Activated CD8-positive, alpha-beta memory T cell treated with anti-CD3 and anti-CD28 coated beads for 36 hours (primary cell): ENCODE measurements around the gene HNRNPM. TPM values are rescaled to one million over a fixed set of nuclear protein-coding genes. Genes with fewer than 3 reads are reported as not detected.
"Not testable (repeated sequence)": the region's sequence is repeated elsewhere in the genome, so short reads cannot be mapped to it uniquely, and the experiment has no call there.

Source experiments
- CTCF ChIA-PET: fragments of 350-600 bp; sonication (Branson Sonifier 250); formaldehyde crosslinking; loops from one replicate; lab custom pipeline; 2021; ENCODE audit warnings: antibody characterized with exemption; lab: Charles Lee
- POLR2A ChIA-PET: fragments of 350-600 bp; sonication (Branson Sonifier 250); formaldehyde crosslinking; loops from one replicate; lab custom pipeline; 2021; ENCODE audit warnings: antibody characterized with exemption; lab: Charles Lee
- total RNA-seq, 2 experiments: library from RNA; stranded (reverse); gene quantifications; one replicate each; pipeline ENCODE4 v1.2.3, GENCODE V29; 2021

The HNRNPM gene
- total RNA-seq, 2 experiments from 2014 or later = 330 to 334 TPM

GRCh38 chr19:8413629-8413995, 31.2 kb upstream of the HNRNPM start:
- POLR2A ChIA-PET = interaction anchor here (0.6 to 2.1 kb wide), 10 partner anchors 9 to 202 kb away, joined by 3 to 9 read pairs (median 4); partner anchors contain the start of genes HNRNPM and ZNF414
- CTCF ChIA-PET = interaction anchor here (0.5 to 3.8 kb wide), 13 partner anchors 9 to 167 kb away, joined by 3 to 22 read pairs (median 4); partner anchors contain the start of genes HNRNPM, MYO1F and ZNF414

GRCh38 chr19:8416796-8417195, 28.0 kb upstream of the HNRNPM start:
- CTCF ChIA-PET = interaction anchor here (0.6 kb wide), 1 partner anchor 86 kb away, joined by 4 read pairs; the partner anchor contains the start of gene PRAM1
- POLR2A ChIA-PET = interaction anchor here (0.6 kb wide), 1 partner anchor 129 kb away, joined by 5 read pairs; no protein-coding TSS in a partner anchor

- CTCF ChIA-PET = interaction anchor here (0.6 to 1.3 kb wide), 4 partner anchors 19 to 370 kb away, joined by 3 to 5 read pairs (median 4); no protein-coding TSS in a partner anchor
These were observed 23.0 kb upstream of the HNRNPM start for GRCh38 chr19:8421484-8422461.

GRCh38 chr19:8423817-8424223, 21.0 kb upstream of the HNRNPM start:
- POLR2A ChIA-PET = interaction anchor here (0.6 to 0.7 kb wide), 3 partner anchors 33 to 248 kb away, joined by 3 to 4 read pairs (median 4); partner anchors contain the start of gene RAB11B
- CTCF ChIA-PET = interaction anchor here (0.5 to 5.4 kb wide), 4 partner anchors 11 to 646 kb away, joined by 3 to 22 read pairs (median 4); partner anchors contain the start of gene MARCHF2

More at GRCh38 chr19:8421484-8422461, 23.0 kb upstream of the HNRNPM start:
- POLR2A ChIA-PET = no interaction called here

GRCh38 chr19:8425331-8425730, 19.4 kb upstream of the HNRNPM start:
- CTCF ChIA-PET = interaction anchor here (5.4 kb wide), 1 partner anchor 12 kb away, joined by 22 read pairs; the partner anchor contains the start of gene MARCHF2
- POLR2A ChIA-PET = not testable (repeated sequence)

- CTCF ChIA-PET = interaction anchor here (0.6 to 5.4 kb wide), 2 partner anchors 13 to 155 kb away, joined by 4 to 22 read pairs; partner anchors contain the start of gene MARCHF2
- POLR2A ChIA-PET = no interaction called here
These were observed 18.5 kb upstream of the HNRNPM start for GRCh38 chr19:8426283-8426682.

- POLR2A ChIA-PET = interaction anchor here (0.7 kb wide), 1 partner anchor 16 kb away, joined by 3 read pairs; the partner anchor contains the start of gene MARCHF2
These were observed 15.7 kb upstream of the HNRNPM start for GRCh38 chr19:8429044-8429443.

GRCh38 chr19:8429826-8430225, 14.9 kb upstream of the HNRNPM start:
- ChIA-PET POLR2A (no interaction called here), CTCF (interaction anchor here (0.5 kb wide), 1 partner anchor 163 kb away, joined by 5 read pairs; no protein-coding TSS in a partner anchor)

More at GRCh38 chr19:8429044-8429443, 15.7 kb upstream of the HNRNPM start:
- CTCF ChIA-PET = interaction anchor here (0.7 kb wide), 1 partner anchor 56 kb away, joined by 4 read pairs; no protein-coding TSS in a partner anchor

GRCh38 chr19:8430650-8431049, 14.1 kb upstream of the HNRNPM start:
- ChIA-PET POLR2A (no interaction called here), CTCF (no interaction called here)

- ChIA-PET POLR2A (no interaction called here), CTCF (no interaction called here)
These were observed 6.5 kb upstream of the HNRNPM start for GRCh38 chr19:8438236-8438635.

- ChIA-PET POLR2A (no interaction called here), CTCF (interaction anchor here (1.3 kb wide), 1 partner anchor 64 kb away, joined by 3 read pairs; no protein-coding TSS in a partner anchor)
These were observed 2.8 kb upstream of the HNRNPM start for GRCh38 chr19:8441725-8442544.

- POLR2A ChIA-PET = interaction anchor here (0.6 to 1.2 kb wide), 7 partner anchors 14 to 1292 kb away, joined by 3 to 6 read pairs (median 5); partner anchors contain the start of genes MARCHF2 and ZNF414
- CTCF ChIA-PET = interaction anchor here (0.9 to 1.6 kb wide), 4 partner anchors 30 to 137 kb away, joined by 3 to 4 read pairs (median 4); no protein-coding TSS in a partner anchor
These were observed 567 bp upstream of the HNRNPM start for GRCh38 chr19:8444140-8444676.

- POLR2A ChIA-PET = interaction anchor here (1.0 kb wide), 2 partner anchors 32 to 110 kb away, joined by 3 to 7 read pairs; partner anchors contain the start of gene MARCHF2
- CTCF ChIA-PET = interaction anchor here (0.9 to 1.6 kb wide), 3 partner anchors 10 to 28 kb away, joined by 3 to 6 read pairs (median 3); no protein-coding TSS in a partner anchor
These were observed 770 bp downstream of the HNRNPM start for GRCh38 chr19:8445488-8446001.

GRCh38 chr19:8446061-8446709, 1.4 kb downstream of the HNRNPM start:
- ChIA-PET CTCF (interaction anchor here (0.9 to 1.6 kb wide), 4 partner anchors 9 to 27 kb away, joined by 3 to 6 read pairs (median 3); no protein-coding TSS in a partner anchor), POLR2A (interaction anchor here (0.6 to 1.0 kb wide), 3 partner anchors 33 to 450 kb away, joined by 3 to 7 read pairs (median 3); partner anchors contain the start of gene MARCHF2)

GRCh38 chr19:8449830-8450229, 5.1 kb downstream of the HNRNPM start:
- POLR2A ChIA-PET = interaction anchor here (0.7 kb wide), 1 partner anchor 1900 kb away, joined by 3 read pairs; no protein-coding TSS in a partner anchor
- CTCF ChIA-PET = interaction anchor here (1.0 to 1.3 kb wide), 2 partner anchors 37 to 128 kb away, joined by 3 read pairs; partner anchors contain the start of genes MARCHF2 and MYO1F

- ChIA-PET POLR2A (no interaction called here), CTCF (no interaction called here)
These were observed 6.6 kb downstream of the HNRNPM start for GRCh38 chr19:8451377-8451776.
